Measurements from ENCODE around the gene GPSM3. TPM values are rescaled to one million over a fixed set of nuclear protein-coding genes. Genes with fewer than 3 reads are reported as not detected.
A peak's percentile ranks its signal among the peaks of the same experiment; 100 is the strongest.

The GPSM3 gene
- total and polyA plus RNA-seq, 2 donors (not counting 1 experiment from before 2014, with no cell fraction given): 194 to 299 TPM

DNA sequence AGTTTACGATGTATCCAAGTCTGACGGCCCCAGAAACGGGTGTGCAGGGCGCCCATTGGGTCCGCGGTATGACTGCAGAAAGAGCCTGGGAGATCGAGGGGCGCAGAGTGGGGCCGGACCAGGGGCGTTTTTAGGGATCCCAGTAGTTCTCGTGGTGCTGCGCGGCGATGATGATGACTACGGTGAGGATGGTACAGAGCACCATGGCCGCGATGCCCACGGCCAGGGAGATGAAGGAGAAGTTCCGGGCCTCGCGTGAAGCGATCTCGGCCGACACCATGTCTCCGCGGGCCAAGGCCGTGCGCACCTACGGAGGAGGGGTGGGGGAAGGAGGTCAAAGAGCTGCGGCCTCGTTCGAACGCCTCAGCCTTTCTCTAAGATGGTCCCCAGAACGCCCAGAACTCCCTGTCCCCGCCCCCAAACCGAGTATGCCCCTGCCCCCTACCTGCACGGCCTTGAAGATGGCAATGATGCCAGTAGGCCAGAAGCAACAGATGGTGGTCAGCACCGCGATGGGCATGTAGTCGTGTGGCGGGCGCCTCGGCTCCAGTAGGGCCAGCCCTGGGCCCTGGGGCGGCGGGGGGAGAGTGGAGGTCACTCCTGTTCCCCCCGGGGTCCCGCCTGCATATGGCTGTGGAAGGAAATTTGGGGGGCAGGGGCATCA is 43.2 kb downstream of the GPSM3 start:
- Histone ChIP-seq H3K27ac (ENCODE audit: low read length in 2 of 2) (no peak overlapping the region), H3K36me3 (replicated peaks in 1 of 2; ENCODE audit: control extremely low read depth in 1 of 2, control insufficient read depth in 1 of 2, extremely low read depth in 1 of 2, insufficient read depth in 2 of 2, low read length in 1 of 2) (no peaks in the 10 kb centered on the region), H3K9ac (ENCODE audit: low read length) (peak overlapping the region; percentile 43), H3K4me2 (replicated peaks; ENCODE audit: low read depth, low read length, poor library complexity, severe bottlenecking) (peak overlapping the region; percentile 61), H4K20me1 (ENCODE audit: control insufficient read depth, insufficient read depth, low read length, poor library complexity, severe bottlenecking) (no peaks in the 10 kb centered on the region), H3K9me3 (ENCODE audit: control extremely low read depth in 1 of 3, control insufficient read depth in 2 of 3, insufficient read depth in 1 of 3, low read length in 2 of 3) (peaks cover 0 to 16% (median 3%) of the 10 kb centered on the region in 3 donors), H3K4me1 (ENCODE audit: control insufficient read depth in 2 of 2, insufficient read depth in 2 of 2, low read length in 2 of 2) (peaks cover 28 to 29% of the 10 kb centered on the region in 2 donors), H2AFZ (ENCODE audit: insufficient read depth, low read depth, low read length, poor library complexity, severe bottlenecking) (peak overlapping the region; percentile 54), H3K27me3 (replicated peaks in 1 of 4; ENCODE audit: control extremely low read depth in 1 of 4, control insufficient read depth in 3 of 4, insufficient read depth in 4 of 4, low read length in 3 of 4) (peaks cover 0 to 62% (median 30%) of the 10 kb centered on the region in 4 experiments), H3K79me2 (ENCODE audit: control insufficient read depth, insufficient read depth, low read length) (no peaks in the 10 kb centered on the region), H3K4me3 (ENCODE audit: control extremely low read depth in 1 of 5, extremely low read depth in 1 of 5, insufficient read depth in 1 of 5, low read depth in 2 of 5, low read length in 4 of 5) (peak overlapping the region in 4 of 5 experiments; percentile 21 to 53 (median 38))
- no peaks in the 10 kb centered on the region for H3K9me3 Mint-ChIP-seq (ENCODE audit: insufficient read depth)
- CTCF ChIA-PET: no interaction called here
- WGBS (ENCODE audit: insufficient coverage): 38% methylated on average over 43 of the region's 47 CpGs
- peak; percentile 9 for ATAC-seq (ENCODE audit: low read depth)
- TF ChIP-seq, protein P1, sequence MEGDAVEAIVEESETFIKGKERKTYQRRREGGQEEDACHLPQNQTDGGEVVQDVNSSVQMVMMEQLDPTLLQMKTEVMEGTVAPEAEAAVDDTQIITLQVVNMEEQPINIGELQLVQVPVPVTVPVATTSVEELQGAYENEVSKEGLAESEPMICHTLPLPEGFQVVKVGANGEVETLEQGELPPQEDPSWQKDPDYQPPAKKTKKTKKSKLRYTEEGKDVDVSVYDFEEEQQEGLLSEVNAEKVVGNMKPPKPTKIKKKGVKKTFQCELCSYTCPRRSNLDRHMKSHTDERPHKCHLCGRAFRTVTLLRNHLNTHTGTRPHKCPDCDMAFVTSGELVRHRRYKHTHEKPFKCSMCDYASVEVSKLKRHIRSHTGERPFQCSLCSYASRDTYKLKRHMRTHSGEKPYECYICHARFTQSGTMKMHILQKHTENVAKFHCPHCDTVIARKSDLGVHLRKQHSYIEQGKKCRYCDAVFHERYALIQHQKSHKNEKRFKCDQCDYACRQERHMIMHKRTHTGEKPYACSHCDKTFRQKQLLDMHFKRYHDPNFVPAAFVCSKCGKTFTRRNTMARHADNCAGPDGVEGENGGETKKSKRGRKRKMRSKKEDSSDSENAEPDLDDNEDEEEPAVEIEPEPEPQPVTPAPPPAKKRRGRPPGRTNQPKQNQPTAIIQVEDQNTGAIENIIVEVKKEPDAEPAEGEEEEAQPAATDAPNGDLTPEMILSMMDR (IDR thresholded peaks at IDR 0.05): no peak
- TF ChIP-seq EZH2 (IDR thresholded peaks at IDR 0.05; ENCODE audit: borderline replicate concordance, insufficient read depth, low read depth, low read length, poor library complexity, severe bottlenecking): no peak
- POLR2A ChIA-PET: interaction anchor here (0.6 kb wide), 1 partner anchor 19 kb away, joined by 8 read pairs; the partner anchor contains the start of gene FKBPL
- H3K4me3 Mint-ChIP-seq: peak overlapping the region; percentile 73
- peaks cover 65% of the 10 kb centered on the region for H3K27me3 Mint-ChIP-seq
- peaks cover 45% of the 10 kb centered on the region for H3K4me1 Mint-ChIP-seq
- no peak for DNase-seq
- no peak overlapping the region for H3K27ac Mint-ChIP-seq
- intact Hi-C loops (cut with micrococcal nuclease): no loop called here

Measured in B cell (primary cell).